NCI-H69 (cell line): ENCODE measurements around the gene PHF1.
"Not testable (repeated sequence)": the region's sequence is repeated elsewhere in the genome, so short reads cannot be mapped to it uniquely, and the experiment has no call there.

Experiments
- DNase-seq: peaks from one replicate; lab custom pipeline; 2025; lab: John Stamatoyannopoulos, UW

PHF1 gene

DNA sequence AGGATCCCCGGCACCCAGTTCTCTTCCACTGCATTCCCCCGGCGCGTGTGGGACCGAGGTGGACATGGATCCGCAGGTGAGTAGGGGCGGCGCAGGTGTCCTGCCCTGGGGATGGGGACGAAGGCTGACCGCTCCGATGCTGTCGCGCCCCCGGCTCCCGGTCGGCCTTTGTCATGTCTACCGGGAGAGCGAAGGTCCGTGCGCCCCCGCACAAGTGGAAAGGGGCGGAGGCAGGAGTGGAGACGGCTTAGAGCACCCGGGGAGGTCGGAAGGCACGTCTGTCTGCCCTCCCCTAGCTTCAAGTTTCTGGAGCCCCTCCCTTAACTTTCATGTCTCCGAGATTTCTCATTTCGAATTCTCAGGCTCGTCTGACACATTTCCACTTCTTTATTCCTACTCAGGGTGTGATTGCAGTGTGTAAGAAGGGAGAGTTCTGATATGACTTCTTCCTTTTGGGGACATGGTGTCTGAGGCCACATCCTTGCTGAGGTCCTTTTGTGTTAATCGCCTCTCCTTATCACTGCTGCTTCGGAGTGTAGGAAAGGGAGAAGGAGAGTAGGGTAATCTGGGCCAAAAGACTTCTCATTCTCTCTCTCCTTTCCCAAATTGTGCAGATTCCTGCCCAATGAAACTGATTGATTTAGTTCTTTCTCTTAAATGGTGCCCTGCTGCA lies 18.8 kb upstream of the PHF1 start:
- peak; percentile 70 for DNase-seq

DNA sequence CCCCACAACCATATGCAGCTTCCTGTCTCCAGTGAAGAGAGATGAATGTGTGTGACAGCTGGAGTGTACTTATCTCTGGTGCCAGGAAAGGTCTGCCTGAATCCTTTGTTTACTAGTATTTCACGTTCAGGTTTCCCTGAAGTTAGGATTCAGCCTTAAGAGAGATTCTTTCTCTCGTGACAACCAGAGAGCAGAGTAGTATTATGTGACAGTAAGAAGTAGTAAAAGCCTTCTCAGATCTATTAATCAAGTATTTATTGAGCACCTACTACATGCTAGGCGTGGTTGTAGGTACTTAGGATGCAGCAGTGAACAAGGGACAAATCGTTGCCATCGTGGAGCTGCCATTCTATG lies 18.2 kb upstream of the PHF1 start:
- peak; percentile 72 for DNase-seq

DNA sequence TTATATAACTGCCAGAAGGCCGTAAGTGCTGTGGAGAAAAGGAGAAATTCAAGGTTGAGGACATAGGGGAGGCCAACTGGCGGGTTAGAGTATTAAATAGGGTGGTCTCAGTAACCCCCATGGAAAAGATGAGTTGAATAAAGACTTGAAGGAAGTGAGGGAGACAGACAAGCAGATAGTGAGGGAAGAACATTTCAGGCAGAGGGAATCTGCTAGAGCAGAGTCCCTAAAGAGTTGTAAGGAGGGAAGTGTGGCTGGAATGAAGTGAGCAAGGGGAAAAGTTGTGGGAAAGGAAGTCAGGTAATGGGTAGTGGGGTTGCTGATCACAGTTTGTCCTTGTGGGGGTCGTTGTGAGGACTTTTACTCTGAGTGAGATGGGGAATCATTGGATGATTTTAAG lies 17.8 kb upstream of the PHF1 start:
- no peak for DNase-seq

DNA sequence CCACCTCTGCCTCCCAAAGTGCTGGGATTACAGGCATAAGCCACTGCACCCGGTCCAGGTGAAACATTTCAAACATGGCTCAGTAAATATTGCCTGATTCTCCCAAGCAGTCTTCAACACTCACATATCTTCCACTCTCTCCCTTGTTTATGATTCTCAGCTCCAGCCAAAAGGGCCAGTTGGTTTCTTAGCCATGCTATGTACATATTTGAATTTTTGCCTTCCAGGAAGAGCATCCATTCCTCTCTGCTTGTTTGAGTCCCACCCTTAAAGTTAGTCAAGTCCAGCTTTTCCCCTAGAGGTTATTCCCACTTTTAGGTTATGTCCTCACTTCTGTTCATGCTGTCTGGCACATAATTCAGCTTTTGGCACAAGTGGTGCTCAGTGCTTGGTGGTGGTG lies 13.3 kb upstream of the PHF1 start:
- no peak for DNase-seq

DNA sequence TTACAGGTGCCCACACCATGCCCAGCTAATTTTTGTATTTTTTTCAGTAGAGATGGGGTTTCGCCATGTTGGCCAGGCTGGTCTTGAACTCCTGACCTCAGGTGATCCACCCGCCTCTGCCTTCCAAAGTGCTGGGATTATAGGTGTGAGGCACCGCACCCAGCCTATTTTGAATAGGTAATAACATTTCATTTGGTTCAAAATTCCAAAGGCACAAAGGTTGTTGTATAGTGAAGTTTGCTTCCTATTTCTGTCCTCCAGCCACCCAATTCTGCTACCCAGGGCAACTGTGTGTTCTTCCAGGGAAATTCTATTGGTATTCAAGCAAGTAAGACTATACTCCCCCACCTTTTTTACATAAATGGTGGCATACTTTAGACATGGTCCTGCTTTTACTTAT lies 12.2 kb upstream of the PHF1 start:
- not testable (repeated sequence) for DNase-seq

DNA sequence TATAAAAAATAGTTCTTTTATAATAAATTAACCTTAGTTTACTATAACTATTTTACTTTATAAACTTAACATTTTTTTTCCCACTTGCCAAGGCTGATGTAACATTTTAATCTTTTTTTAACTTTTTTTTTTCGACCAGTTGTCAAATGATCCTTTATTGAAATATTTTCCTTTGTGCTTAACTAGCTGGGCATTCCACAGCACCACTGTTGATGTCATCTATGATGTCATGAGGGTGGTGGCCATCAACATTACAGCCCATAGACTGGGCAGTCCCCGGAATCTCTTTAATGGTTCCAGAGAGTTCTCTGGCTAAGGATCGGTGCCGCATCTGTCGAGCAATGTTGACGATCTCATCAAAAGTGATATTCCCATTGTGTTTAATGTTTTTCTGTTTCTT lies 10.9 kb upstream of the PHF1 start:
- DNase-seq, result not testable (repeated sequence)

DNA sequence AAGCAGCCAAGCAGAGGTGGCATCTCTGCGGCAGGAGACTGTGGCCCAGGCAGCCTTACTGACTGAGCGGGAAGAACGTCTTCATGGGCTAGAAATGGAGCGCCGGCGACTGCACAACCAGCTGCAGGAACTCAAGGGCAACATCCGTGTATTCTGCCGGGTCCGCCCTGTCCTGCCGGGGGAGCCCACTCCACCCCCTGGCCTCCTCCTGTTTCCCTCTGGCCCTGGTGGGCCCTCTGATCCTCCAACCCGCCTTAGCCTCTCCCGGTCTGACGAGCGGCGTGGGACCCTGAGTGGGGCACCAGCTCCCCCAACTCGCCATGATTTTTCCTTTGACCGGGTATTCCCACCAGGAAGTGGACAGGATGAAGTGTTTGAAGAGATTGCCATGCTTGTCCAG lies 5.9 kb upstream of the PHF1 start:
- no peak for DNase-seq

DNA sequence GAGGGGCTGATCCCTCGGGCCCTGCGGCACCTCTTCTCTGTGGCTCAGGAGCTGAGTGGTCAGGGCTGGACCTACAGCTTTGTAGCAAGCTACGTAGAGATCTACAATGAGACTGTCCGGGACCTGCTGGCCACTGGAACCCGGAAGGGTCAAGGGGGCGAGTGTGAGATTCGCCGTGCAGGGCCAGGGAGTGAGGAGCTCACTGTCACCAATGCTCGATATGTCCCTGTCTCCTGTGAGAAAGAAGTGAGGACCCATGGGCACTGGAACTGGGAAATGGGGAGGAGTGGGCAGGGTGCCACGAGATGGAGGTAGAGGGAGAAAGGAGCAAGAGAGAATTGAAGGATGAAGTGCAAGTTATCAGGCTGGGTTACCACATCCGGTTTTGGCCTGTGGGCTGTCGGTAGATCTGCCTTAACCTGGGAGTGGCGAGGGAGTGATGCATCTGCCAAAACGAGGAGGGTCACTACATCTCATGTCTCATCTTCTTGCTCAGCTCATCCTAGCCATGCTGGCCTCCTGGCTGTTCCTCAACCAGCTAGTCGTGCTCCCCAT lies 5.4 kb upstream of the PHF1 start:
- DNase-seq, result no peak

DNA sequence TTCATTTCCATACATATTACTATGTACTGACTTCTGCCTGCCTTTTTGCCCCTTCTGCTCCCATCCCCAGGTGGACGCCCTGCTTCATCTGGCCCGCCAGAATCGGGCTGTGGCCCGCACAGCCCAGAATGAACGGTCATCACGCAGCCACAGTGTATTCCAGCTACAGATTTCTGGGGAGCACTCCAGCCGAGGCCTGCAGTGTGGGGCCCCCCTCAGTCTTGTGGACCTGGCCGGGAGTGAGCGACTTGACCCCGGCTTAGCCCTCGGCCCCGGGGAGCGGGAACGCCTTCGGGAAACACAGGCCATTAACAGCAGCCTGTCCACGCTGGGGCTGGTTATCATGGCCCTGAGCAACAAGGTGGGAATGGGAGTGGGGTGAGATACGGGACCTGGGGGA lies 4.7 kb upstream of the PHF1 start:
- DNase-seq, result no peak

DNA sequence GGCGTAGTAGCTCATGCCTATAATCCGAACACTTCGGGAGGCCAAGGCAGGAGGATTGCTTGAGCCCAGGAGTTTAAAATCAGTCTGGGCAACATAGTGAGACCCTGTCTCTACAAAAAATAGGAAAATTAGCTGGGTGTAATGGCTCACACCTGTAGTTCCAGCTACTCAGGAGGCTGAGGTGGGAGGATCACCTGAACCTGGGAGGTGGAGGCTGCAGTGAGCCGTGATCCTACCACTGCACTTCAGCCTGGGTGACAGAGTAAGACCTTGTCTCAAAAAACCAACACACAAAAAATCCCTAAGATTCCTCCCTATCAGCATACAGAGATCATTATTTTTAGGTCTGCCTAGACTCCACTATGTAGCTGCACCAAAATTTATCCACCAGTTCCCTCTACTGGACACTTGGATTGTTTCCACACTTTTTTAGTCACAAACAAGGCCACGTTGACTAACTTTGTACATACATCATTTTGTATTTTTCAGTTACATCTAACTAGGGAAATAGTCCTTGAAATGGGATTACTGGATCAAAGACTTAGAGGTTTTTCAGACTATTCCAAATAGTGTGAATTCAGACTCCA lies 3.6 kb upstream of the PHF1 start:
- peak; percentile 21 for DNase-seq

DNA sequence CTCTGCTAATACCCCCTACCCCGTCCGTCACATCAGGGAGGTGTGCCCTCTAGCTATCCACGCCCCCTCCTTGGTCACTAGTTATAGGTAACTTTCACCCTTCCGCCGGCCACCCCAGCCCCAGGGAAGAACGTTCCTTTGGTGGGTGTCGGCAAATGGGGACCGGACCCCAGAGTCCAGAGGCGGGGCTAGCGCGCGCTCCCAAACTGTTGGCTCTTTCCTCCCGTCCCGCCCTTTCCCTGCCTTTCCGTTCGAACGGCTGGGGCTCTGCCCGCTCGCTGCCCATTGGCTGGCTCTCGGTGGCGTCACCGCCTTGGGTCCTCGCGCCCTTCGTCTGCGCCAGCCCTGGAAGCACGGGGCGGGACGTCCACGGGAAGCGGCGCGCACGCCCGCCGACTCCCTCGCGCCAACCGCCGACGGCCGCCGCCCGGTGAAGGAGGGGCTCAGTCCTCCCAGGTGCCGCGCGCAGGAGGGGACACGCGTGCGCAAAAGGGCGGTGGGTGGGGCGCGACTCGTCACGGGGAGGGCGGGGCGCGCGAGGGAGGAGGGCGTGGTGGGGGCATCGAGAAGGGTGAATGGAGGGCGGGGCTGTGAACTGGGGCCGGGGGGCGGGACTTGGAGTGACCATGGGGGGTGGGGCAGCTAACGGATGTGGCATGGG lies 634 bp upstream of the PHF1 start:
- peak; percentile 99 for DNase-seq

DNA sequence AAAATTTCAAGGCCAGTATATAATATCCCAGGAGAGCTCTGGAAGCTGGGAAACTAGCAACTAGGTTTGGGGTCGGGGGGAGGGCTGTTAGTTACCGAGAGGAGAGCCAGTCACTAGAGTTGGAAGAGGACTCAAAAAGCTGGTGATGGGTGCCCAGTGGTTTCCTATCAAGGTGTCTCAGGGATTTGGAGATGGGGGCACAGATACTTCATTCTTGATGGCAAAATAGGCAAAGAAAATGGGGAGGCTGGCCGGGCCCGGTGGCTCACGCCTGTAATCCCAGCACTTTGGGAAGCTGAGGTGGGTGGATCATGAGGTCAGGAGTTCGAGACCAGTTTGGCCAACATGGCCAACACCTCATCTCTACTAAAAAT lies 805 bp downstream of the PHF1 start:
- no peak for DNase-seq

DNA sequence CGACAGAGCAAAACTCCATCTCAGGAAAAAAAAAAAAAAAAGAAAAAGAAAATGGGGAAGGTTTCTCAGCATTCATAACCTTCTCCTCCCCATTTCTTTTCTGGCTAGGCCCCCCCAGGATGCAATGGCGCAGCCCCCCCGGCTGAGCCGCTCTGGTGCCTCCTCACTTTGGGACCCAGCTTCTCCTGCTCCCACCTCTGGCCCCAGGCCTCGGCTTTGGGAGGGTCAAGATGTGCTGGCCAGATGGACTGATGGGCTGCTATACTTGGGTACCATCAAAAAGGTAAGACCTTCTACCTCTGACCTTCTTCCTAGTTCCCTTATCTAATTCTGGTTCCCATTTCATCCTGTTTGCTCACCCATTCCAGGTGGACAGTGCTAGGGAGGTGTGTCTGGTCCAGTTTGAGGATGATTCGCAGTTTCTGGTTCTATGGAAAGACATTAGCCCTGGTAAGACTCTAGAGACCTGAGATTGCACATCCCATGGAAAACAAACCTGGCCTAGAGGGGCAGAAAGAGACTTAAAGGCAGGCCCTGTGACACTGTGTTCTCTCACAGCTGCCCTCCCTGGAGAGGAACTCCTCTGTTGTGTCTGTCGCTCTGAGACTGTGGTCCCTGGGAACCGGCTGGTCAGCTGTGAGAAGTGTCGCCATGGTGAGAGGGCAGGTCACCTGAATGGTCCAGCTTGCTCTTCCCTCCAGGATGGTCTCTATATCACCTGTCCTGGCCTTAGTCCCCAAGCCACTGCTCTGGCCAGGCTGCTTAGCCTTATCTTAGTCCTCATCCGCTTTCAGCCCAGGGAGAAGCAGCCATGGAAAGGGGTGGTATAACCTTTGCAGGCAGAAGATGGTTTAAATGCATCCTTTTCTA lies 1.6 kb downstream of the PHF1 start:
- no peak for DNase-seq

DNA sequence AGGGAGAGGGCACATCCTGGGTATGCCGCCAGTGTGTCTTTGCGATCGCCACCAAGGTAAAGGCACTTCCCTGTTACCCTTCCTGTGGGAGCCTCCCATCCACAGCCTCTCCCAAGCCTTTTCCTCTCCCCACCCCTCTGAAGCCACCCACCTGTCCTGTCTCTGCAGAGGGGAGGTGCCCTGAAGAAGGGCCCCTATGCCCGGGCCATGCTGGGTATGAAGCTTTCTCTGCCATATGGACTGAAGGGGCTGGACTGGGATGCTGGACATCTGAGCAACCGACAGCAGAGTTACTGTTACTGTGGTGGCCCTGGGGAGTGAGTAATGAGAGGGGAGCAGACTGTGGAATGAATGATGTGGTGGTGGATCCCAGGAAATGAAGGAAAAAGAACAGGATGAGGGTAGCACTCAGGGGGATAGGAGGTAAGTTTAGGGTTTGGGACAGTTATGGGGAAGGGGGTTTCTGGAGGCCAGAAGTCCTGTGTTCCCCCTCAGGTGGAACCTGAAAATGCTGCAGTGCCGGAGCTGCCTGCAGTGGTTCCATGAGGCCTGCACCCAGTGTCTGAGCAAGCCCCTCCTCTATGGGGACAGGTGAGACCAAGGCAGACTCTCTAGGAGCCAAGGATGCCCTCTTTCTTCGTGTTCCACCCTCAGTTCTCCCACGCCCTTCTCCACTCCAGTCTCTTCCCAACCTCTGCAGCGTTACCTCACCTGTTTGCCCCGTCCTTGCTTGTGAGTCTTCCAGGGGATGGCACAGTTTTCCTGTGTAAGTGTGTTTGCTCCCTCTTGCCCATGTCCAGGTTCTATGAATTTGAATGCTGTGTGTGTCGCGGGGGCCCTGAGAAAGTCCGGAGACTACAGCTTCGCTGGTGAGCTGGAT lies 2.7 kb downstream of the PHF1 start:
- DNase-seq, result no peak

DNA sequence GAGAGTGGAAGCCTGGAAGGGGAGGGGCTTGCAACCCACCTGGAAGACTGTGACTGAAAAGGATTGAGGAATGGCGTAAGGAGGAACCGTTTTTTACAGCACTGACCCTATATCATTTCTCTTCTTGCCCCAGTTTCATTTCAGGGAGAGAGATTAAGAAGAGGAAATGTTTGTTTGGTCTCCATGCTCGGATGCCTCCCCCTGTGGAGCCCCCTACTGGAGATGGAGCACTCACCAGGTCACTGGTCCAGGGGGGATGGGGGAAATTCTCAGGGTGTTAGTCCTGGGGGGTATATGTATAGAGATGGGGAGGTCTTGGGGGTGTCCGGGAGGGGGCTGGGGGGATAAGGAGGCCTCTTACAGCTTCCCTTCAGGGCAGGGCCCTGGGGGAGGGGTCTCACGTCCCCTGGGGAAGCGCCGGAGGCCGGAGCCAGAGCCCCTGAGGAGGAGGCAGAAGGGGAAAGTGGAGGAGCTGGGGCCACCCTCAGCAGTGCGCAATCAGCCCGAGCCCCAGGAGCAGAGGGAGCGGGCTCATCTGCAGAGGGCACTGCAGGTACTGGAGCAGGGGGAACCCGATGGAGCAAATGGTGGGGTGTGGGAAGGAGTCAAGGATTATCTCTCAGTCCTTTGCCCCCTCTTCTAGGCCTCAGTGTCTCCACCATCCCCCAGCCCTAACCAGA lies 3.9 kb downstream of the PHF1 start:
- DNase-seq, result peak; percentile 20

DNA sequence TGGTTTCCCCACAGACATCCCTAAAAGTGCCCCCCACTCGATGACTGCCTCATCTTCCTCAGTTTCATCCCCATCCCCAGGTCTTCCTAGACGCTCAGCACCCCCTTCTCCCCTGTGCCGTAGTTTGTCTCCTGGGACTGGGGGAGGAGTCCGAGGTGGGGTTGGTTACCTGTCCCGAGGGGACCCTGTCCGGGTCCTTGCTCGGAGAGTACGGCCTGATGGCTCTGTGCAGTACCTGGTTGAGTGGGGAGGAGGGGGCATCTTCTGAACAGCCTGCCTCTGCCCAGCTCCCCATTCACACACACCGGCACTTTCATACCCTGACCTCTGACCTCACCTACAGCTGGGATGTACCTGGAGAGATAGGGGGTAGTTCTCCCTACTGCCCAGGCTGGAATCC lies 5.0 kb downstream of the PHF1 start:
- no peak for DNase-seq

DNA sequence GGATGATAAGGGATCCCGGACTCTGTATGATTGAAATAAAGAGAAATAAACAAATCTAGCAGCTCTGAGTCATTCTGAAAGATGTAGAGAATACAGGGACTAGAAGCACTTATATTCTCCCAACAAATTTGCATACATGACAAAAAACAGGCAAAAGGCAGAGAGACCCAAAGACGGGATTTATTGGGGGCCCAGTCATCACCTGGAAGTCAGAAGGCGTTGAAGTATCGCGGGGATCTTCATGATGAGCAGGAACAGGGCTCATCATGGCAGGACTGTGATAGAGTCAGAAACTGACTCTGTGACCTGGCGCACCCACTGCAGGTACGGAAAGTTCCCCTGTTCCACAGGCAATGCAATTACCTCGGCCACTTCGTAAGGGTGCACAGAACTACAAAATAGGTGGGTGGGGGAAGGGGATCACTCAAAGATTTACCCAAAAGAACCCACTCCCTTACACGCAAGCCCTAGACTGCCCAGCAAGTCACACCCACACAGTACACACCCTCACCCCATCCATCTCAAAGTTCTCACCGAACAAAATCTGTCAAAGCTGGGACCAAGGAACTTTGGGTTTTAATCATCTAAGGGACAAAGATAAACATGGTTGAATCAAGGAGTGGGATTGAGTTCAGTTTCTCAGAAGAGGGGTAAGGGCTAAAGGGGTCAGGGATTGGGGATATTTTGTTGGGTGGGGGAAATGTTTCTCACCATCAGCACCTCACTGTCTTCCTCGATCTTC lies 5.7 kb downstream of the PHF1 start:
- no peak for DNase-seq

DNA sequence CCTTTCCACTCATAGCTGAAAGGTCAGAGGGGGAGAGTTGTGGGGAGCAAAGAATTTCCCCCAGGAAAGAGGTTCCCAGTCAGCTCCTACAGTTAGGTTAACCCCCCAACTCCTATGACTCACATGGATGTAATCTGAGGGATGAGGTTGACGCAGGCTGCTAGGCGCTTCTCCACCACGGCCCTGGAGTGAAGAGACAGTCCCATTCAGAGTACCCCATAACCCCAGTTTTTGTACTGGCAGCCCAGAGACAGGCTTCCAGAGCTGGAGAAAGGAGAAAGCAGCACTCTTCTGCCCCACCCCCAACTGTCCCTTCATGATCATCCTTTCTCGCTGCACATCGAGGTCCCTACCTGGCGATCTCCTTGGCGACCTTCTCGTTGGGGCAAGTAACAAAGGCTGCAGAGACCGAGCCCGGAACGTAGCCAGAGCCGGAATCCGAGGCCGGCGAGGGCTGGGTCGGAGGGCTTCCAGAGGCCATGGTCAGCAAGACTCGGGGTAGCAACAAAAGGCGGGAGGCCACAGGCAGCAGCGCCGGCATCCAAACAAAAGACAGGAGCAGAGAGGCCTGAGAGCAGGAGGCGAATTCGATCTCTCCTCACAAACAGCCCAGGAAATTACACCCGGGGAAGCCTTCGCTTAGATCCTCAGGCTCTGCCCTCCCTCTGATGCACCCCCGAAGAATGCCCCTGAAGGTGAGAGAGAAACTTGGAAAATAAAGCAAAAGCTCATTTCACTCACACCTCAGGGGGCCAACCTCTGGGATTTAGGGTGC lies 6.5 kb downstream of the PHF1 start:
- DNase-seq, result peak; percentile 66

DNA sequence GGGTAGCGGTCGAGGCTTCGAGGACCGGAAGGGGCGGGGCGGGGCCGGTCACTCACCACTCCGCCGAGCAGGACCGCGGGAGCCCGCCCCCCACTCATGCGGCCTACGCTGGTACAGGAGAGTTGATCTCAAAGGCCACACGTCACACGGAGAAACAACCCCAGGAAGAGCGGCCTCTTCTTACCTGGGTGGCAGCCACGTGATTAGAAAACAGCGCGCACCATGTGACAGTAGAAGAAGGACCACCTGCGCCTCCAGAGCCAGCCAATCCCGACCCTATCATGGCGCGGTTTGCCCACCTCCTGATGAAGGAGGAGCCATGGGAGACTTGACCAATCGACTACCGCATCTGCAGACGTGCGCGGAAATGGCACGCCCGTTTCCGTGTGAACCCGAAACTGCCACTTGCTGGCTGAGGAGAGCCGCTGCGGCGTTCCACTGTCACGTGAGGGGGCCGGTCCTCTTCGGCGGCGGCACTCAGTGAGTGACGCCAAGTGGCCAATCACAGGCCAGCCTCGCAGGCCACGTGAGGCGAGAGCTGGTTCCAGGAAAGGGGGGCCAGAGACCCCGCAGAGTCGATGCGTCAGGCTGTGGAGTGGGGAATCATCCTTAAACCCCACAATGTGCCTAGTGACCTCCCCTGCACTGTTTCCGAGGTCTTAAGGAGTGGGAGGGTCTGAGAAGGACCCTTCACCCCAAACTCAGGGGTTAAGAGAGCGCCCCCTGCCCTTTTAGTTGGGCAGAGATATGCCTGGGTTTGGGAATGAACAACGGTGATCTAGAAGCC lies 7.3 kb downstream of the PHF1 start, which contains the start of gene CUTA:
TSS of gene CUTA (minus strand) at position 205 of the 787 bp plus-strand sequence. CDS start at position 98, 107 bp downstream.
- peak; percentile 100 for DNase-seq
